Activated CD8-positive, alpha-beta T cell treated with anti-CD3 and anti-CD28 coated beads, Interleukin-2, amount 10 ng/mL, durations not matched to agents 7 days and 5 days (primary cell): ENCODE results near the gene MARK2. TPM values are rescaled to one million over a fixed set of nuclear protein-coding genes. Genes with fewer than 3 reads are reported as not detected.
A peak's percentile ranks its signal among the peaks of the same experiment; 100 is the strongest.
"Not testable (repeated sequence)": the region's sequence is repeated elsewhere in the genome, so short reads cannot be mapped to it uniquely, and the experiment has no call there.

Experiments
- ATAC-seq: fragments of 150-1000 bp; cut with Tn5 transposase; one replicate; pipeline ENCODE4 v1.10.0; 2021; ENCODE audit warnings: moderate library complexity
- CTCF ChIA-PET: fragments of 350-600 bp; sonication (Branson Sonifier 250); formaldehyde crosslinking; loops from one replicate; lab custom pipeline; 2021; ENCODE audit warnings: antibody characterized with exemption; lab: Charles Lee
- POLR2A ChIA-PET: fragments of 350-600 bp; sonication (Branson Sonifier 250); formaldehyde crosslinking; loops from one replicate; lab custom pipeline; 2021; ENCODE audit warnings: antibody characterized with exemption; lab: Charles Lee
- DNase-seq: peaks from one replicate; pipeline ENCODE4 v3.0.0-alpha.2; 2020
- H3K27ac Mint-ChIP-seq: one replicate; pipeline ENCODE4 v1.8.0; 2021; ENCODE audit warnings: mild to moderate bottlenecking, mixed read lengths
- H3K27me3 Mint-ChIP-seq: one replicate; pipeline ENCODE4 v1.8.0; 2021; ENCODE audit warnings: low read depth, mixed read lengths
- H3K36me3 Mint-ChIP-seq: one replicate; pipeline ENCODE4 v1.8.0; 2021; ENCODE audit warnings: low read depth, mixed read lengths
- H3K4me1 Mint-ChIP-seq: one replicate; pipeline ENCODE4 v1.8.0; 2021; ENCODE audit warnings: low read depth, mixed read lengths
- H3K4me3 Mint-ChIP-seq: one replicate; pipeline ENCODE4 v1.8.0; 2021; ENCODE audit warnings: mild to moderate bottlenecking, mixed read lengths
- H3K9me3 Mint-ChIP-seq: one replicate; pipeline ENCODE4 v1.8.0; 2022; ENCODE audit warnings: mixed read lengths; ENCODE audit not compliant: insufficient read depth
- total RNA-seq, 2 experiments: library from RNA; stranded (reverse); gene quantifications; one replicate each; pipeline ENCODE4 v1.2.3, GENCODE V29; 2021

The MARK2 gene
- 10 to 100 TPM; 62.1 to 68.6 TPM for total RNA-seq

GRCh38 chr11:63838678-63839507 is at the start of gene MARK2:
Gene MARK2, plus strand, starts transcription at chr11:63839110. Its CDS starts 397 bp downstream, at chr11:63839507.
- ATAC-seq (peak; percentile 91), DNase-seq (peak; percentile 100)
- H3K27me3 Mint-ChIP-seq = no peaks in the 10 kb centered on the region
- peak within 1 kb of the TSS; percentile 86 for H3K4me3 Mint-ChIP-seq
- no peaks in the 10 kb centered on the region for H3K9me3 Mint-ChIP-seq
- peaks cover 62% of the 10 kb centered on the region for H3K4me1 Mint-ChIP-seq
- CTCF ChIA-PET = interaction anchor here (0.6 to 8.2 kb wide), 33 partner anchors 9 to 466 kb away, joined by 3 to 188 read pairs (median 10); partner anchors contain the start of genes NAA40, RCOR2 and ZFTA
- peak within 1 kb of the TSS; percentile 85 for H3K27ac Mint-ChIP-seq
- peaks cover 40% of the 10 kb centered on the region for H3K36me3 Mint-ChIP-seq
- POLR2A ChIA-PET = interaction anchor here (0.5 to 2.0 kb wide), 12 partner anchors 9 to 406 kb away, joined by 3 to 5 read pairs (median 4); partner anchors contain the start of genes NAA40 and RTN3

DNA sequence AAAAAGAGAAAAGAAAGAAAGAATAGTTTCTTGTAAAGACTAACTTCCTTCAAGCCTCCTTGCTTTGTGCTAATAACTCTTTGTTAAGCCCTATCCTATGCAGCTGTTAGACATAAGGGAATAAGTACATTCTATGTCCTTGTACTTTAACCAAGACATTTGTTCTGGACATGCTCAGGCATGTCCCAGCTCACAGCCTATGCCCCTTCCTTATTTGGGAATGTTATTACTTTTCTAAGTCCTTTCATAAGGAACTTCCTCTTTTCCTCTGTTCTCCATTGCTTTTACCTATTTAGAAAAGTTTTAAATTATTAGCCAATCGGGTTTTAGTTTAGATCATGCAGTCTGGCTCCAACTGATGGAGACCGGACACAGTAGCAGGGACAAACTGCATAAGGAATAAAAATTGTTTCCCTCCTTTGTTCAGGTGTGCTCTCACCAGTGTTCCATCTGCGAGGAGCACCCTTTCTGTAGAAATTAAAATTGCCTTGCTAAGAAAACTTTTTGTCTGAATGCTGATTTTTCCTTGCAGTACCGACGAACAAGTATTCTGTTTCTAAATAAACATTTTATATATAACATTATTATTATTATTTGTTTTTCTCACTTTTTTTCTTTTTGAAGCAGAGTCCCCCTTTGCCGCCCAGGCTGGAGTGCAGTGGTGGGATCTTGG is 47.3 kb upstream of the MARK2 start:
- Mint-ChIP-seq H3K27ac (no peak overlapping the region), H3K9me3 (peaks cover 10% of the 10 kb centered on the region), H3K36me3 (peaks cover 3% of the 10 kb centered on the region), H3K27me3 (no peaks in the 10 kb centered on the region), H3K4me3 (no peak overlapping the region), H3K4me1 (no peaks in the 10 kb centered on the region)
- CTCF ChIA-PET = no interaction called here
- ATAC-seq (no peak), DNase-seq (no peak)
- POLR2A ChIA-PET = no interaction called here

DNA sequence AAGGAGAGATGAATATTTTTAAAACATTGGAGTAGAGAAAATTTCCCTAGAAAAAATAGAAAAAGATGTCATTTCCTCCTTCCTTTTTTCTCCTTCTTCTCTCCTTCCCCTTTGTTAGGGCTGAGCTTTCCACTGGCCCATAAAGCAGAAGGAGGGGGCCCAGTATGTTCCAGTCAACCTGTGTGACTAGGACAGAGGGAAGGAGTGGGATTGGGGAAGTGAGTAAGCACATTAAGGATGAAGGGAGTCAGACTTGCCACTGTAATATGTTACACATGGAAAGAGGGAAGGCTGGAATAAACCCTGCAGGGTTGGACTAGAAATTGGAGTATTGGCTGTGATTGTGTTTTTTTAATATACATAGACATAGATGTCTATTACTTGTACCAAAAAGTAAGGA is 45.7 kb upstream of the MARK2 start:
- Mint-ChIP-seq H3K4me3 (no peak overlapping the region), H3K9me3 (peaks cover 10% of the 10 kb centered on the region), H3K27me3 (no peaks in the 10 kb centered on the region), H3K36me3 (peaks cover 3% of the 10 kb centered on the region), H3K4me1 (no peaks in the 10 kb centered on the region), H3K27ac (no peak overlapping the region)
- ChIA-PET POLR2A (no interaction called here), CTCF (no interaction called here)
- DNase-seq (no peak), ATAC-seq (no peak)

DNA sequence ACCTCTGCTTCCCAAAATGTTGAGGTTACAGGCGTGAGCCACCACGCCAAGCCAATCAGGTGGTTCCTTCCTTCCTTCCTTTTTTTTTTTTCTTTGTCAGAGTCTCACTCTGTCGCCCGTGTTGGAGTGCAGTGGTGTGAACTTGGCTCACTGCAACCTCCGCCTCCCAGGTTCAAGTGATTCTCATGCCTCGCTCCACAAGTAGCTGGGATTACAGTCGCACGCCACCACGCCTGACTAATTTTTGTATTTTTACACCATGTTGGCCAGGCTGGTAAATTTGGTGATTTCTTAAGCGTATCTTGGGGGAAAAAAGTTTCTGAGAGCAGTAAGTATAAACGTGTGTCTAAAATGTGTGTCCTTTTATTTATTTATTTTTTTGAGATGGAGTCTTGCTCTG is 43.8 kb upstream of the MARK2 start:
- peaks cover 10% of the 10 kb centered on the region for H3K9me3 Mint-ChIP-seq
- ChIA-PET POLR2A (no interaction called here), CTCF (interaction anchor here (0.6 kb wide), 1 partner anchor 112 kb away, joined by 3 read pairs; no protein-coding TSS in a partner anchor)
- no peaks in the 10 kb centered on the region for H3K4me1 Mint-ChIP-seq
- H3K27ac Mint-ChIP-seq = no peak overlapping the region
- no peak for DNase-seq
- ATAC-seq = no peak
- peaks cover 3% of the 10 kb centered on the region for H3K36me3 Mint-ChIP-seq
- H3K4me3 Mint-ChIP-seq = no peak overlapping the region
- H3K27me3 Mint-ChIP-seq = no peaks in the 10 kb centered on the region

GRCh38 chr11:63800921-63801320 is 38.0 kb upstream of the MARK2 start:
- ATAC-seq (no peak), DNase-seq (no peak)
- ChIA-PET POLR2A (no interaction called here), CTCF (interaction anchor here (1.3 kb wide), 1 partner anchor 120 kb away, joined by 4 read pairs; no protein-coding TSS in a partner anchor)
- no peaks in the 10 kb centered on the region for H3K27me3 Mint-ChIP-seq
- no peaks in the 10 kb centered on the region for H3K4me1 Mint-ChIP-seq
- H3K27ac Mint-ChIP-seq = no peak overlapping the region
- no peaks in the 10 kb centered on the region for H3K36me3 Mint-ChIP-seq
- no peaks in the 10 kb centered on the region for H3K9me3 Mint-ChIP-seq
- H3K4me3 Mint-ChIP-seq = no peak overlapping the region

DNA sequence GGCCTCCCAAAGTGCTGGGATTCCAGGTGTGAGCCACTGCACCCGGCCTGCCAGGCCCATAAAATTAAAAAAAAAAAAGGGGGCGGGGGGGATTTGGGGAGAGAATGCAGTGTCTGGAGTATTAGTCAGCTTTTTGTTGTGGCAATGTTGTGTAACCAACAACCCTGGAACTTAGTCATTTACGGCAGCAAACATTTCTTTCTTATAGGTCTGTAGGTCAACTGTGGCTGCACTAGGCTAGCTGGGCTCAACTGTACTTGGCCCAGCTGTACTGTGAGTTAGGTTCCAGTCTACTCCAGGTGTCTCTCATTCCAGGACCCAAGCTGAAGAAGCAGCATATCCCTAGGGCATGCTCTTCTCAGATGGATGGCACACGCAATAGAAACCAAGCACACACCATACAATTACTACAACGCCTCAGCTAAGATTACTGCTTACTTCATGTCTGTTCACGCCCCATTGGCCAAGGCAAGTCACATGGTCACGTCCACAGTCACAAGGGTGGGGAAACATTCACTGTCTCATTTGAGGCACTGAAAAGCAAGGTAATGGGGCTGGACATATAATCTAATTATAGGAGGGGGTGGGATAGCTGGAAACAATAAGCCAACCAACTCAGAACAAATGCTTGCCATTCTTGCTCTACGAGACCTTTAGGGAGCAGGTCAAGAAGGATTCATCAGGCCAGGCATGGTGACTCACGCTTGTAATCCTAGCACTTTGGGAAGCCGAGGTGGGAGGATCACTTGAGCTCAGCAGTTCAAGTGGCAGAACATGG is 36.1 kb upstream of the MARK2 start:
- ChIA-PET CTCF (interaction anchor here (1.1 kb wide), 1 partner anchor 64 kb away, joined by 3 read pairs; no protein-coding TSS in a partner anchor), POLR2A (no interaction called here)
- H3K4me1 Mint-ChIP-seq = no peaks in the 10 kb centered on the region
- H3K27me3 Mint-ChIP-seq = no peaks in the 10 kb centered on the region
- H3K4me3 Mint-ChIP-seq = no peak overlapping the region
- ATAC-seq (no peak), DNase-seq (no peak)
- no peaks in the 10 kb centered on the region for H3K36me3 Mint-ChIP-seq
- no peaks in the 10 kb centered on the region for H3K9me3 Mint-ChIP-seq
- no peak overlapping the region for H3K27ac Mint-ChIP-seq

DNA sequence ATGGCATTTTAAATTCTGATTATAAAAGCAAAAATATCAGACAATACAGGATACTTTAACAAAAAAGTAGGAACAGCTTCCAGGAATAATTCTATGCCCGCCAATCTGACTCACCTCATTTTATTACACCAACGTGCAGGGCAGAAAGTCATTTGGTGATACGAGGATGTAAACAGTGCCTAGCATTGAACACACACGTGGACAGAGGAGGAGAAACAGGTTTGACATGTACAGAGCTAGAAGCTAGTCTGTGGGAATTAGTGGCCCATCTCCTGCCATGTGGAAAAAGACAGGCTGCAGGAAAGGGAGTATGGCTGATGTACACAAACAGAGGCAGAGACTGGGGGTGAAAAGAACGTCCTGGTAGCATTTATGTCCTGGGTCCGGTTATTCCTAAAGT is 34.7 kb upstream of the MARK2 start:
- Mint-ChIP-seq H3K4me1 (no peaks in the 10 kb centered on the region), H3K9me3 (no peaks in the 10 kb centered on the region), H3K27ac (no peak overlapping the region), H3K36me3 (no peaks in the 10 kb centered on the region), H3K4me3 (no peak overlapping the region), H3K27me3 (no peaks in the 10 kb centered on the region)
- CTCF ChIA-PET = no interaction called here
- DNase-seq = no peak
- ATAC-seq = no peak
- POLR2A ChIA-PET = no interaction called here

- CTCF ChIA-PET = interaction anchor here (0.6 to 0.8 kb wide), 2 partner anchors 39 to 167 kb away, joined by 3 read pairs; no protein-coding TSS in a partner anchor
- no peaks in the 10 kb centered on the region for H3K36me3 Mint-ChIP-seq
- no peak overlapping the region for H3K4me3 Mint-ChIP-seq
- ATAC-seq (no peak), DNase-seq (no peak)
- H3K27ac Mint-ChIP-seq = no peak overlapping the region
- no peaks in the 10 kb centered on the region for H3K27me3 Mint-ChIP-seq
- peaks cover 2% of the 10 kb centered on the region for H3K4me1 Mint-ChIP-seq
- no peaks in the 10 kb centered on the region for H3K9me3 Mint-ChIP-seq
- POLR2A ChIA-PET = no interaction called here
These were observed 33.0 kb upstream of the MARK2 start for GRCh38 chr11:63805844-63806415.

GRCh38 chr11:63810383-63810782 is 28.5 kb upstream of the MARK2 start:
- H3K4me1 Mint-ChIP-seq = peaks cover 28% of the 10 kb centered on the region
- ATAC-seq, POLR2A ChIA-PET, H3K27ac Mint-ChIP-seq, DNase-seq, H3K9me3 Mint-ChIP-seq, H3K36me3 Mint-ChIP-seq, H3K27me3 Mint-ChIP-seq, H3K4me3 Mint-ChIP-seq: not testable (repeated sequence)
- CTCF ChIA-PET = interaction anchor here (0.9 kb wide), 1 partner anchor 68 kb away, joined by 3 read pairs; no protein-coding TSS in a partner anchor

- CTCF ChIA-PET = interaction anchor here (0.8 kb wide), 1 partner anchor 134 kb away, joined by 3 read pairs; no protein-coding TSS in a partner anchor
- POLR2A ChIA-PET = no interaction called here
- DNase-seq (no peak), ATAC-seq (no peak)
- H3K4me1 Mint-ChIP-seq = peaks cover 37% of the 10 kb centered on the region
- no peak overlapping the region for H3K4me3 Mint-ChIP-seq
- H3K36me3 Mint-ChIP-seq = peaks cover 17% of the 10 kb centered on the region
- no peak overlapping the region for H3K27ac Mint-ChIP-seq
- no peaks in the 10 kb centered on the region for H3K9me3 Mint-ChIP-seq
- H3K27me3 Mint-ChIP-seq = no peaks in the 10 kb centered on the region
These were observed 27.4 kb upstream of the MARK2 start for GRCh38 chr11:63811522-63811921.

DNA sequence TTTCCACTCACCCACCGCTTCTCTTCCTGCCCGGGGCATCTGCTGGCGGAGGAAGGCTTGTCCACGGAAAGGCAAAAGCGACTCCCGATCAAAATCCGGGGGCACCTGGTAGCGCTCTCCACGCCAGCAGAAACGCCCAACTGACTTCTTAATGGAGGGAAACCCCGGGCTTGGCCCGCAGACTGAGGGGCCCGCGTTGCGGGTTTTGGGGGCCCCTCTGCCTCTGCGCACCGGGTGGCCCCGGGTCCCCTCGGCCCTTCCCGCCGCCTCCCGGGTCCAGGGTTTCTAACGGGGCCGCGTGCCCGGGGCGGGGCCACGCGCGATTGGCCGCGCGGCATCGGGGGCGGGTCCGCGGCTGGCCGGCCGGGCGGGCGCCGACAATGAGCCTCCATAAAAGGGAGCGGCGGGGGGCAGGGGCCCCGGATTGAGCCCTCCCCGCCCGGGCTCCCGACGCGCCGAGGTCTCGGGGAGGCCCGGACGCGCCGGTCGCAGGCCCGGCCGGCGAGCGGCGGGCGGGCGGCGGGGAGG is 25.8 kb upstream of the MARK2 start, which contains the start of gene SPINDOC:
TSS of gene SPINDOC (plus strand) at position 422 of the 528 bp plus-strand sequence. CDS start 231 bp downstream, outside the sequence.
- Mint-ChIP-seq H3K4me1 (peaks cover 40% of the 10 kb centered on the region), H3K9me3 (no peaks in the 10 kb centered on the region), H3K36me3 (peaks cover 28% of the 10 kb centered on the region), H3K27ac (peak within 1 kb of the TSS; percentile 72), H3K4me3 (peak within 1 kb of the TSS; percentile 85), H3K27me3 (no peaks in the 10 kb centered on the region)
- POLR2A ChIA-PET = no interaction called here
- ATAC-seq (peak; percentile 91), DNase-seq (peak; percentile 81)
- CTCF ChIA-PET = interaction anchor here (1.1 to 1.4 kb wide), 2 partner anchors 45 to 102 kb away, joined by 3 to 4 read pairs; partner anchors contain the start of gene ZFTA
